GM12891 (cell line): Measurements from ENCODE around the gene SPDYE6.

Experiments
- POLR2A ChIP-seq: IDR thresholded peaks from 2 replicates; pipeline ENCODE4 v1.6.1; 2011; ENCODE audit warnings: low read depth, low read length, control low read depth
- POLR2AphosphoS5 ChIP-seq: IDR thresholded peaks from 2 replicates; pipeline ENCODE4 v1.6.1; 2011; ENCODE audit warnings: low read depth, low read length, control low read depth
- SPI1 ChIP-seq: IDR thresholded peaks from 2 replicates; pipeline ENCODE4 v1.6.1; 2011; ENCODE audit warnings: low read depth, low read length, control low read depth
- TAF1 ChIP-seq: IDR thresholded peaks from 2 replicates; pipeline ENCODE4 v1.6.1; 2011; ENCODE audit warnings: low read depth, low read length, control low read depth

DNA sequence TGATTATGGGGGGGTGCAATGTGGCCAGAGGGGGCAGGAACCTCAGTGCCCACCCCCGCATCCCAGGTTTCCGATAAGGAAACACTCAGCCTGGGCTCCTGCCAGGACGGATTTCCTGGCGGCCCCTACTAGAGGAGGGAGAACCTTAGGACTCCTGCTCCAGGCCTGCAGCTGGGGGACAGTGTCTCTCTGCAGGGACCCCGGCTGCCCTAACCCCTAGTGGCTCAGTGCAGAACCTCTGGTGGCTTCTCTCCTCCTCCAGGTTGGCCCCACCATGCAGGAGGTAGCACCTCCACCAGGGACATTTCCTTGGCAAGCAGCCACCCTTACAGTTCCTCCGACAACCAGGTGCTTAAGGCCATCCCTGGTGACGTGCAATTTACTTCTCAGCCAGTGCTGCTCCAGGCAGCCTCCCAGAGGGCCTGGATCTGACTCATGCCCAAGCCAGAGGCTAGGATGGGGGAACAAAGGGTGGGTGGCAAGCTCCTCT is 37.7 kb downstream of the SPDYE6 start:
- TF ChIP-seq POLR2AphosphoS5: no peak
- TF ChIP-seq POLR2A: no peak
- no peak for TF ChIP-seq TAF1
- TF ChIP-seq SPI1: no peak
